Measurements from ENCODE around the gene HSPA12A.

- TF ChIP-seq CTCF (conservative IDR thresholded peaks at IDR 0.05; ENCODE audit: low read depth, low read length), result no peak
- TF ChIP-seq EZH2 (IDR thresholded peaks at IDR 0.05; ENCODE audit: low read length, unreplicated experiment), result no peak
Measured at GRCh38 chr10:116723428-116724281, 18.7 kb downstream of the HSPA12A start.
